Heart left ventricle (tissue), 16 donors: ENCODE results near the gene EIPR1. TPM values are rescaled to one million over a fixed set of nuclear protein-coding genes. Genes with fewer than 3 reads are reported as not detected.

Experiments used
- ATAC-seq, 4 donors: fragments of 200-7000 bp; cut with Tn5 transposase; one replicate each; pipeline ENCODE4 v1.9.1; 2020 to 2022; ENCODE audit warnings: moderate library complexity in 4 of 4, mild to moderate bottlenecking in 3 of 4, moderate number of reproducible peaks in 1 of 4
- DNase-seq, 5 donors: peaks; one replicate each; pipeline ENCODE4 v3.0.0-alpha.2; 2020
- H3K27ac ChIP-seq, 12 donors: fragments of 200-600 bp; sonication (generic) in 4 of 12; one replicate each; pipeline versions ENCODE4 v1.5.0 to v1.8.0; 2016 to 2022; ENCODE audit warnings: mild to moderate bottlenecking in 2 of 12
- H3K27me3 ChIP-seq, 9 donors: fragments of 200-600 bp; sonication (generic) in 2 of 9; one replicate each; pipeline versions ENCODE4 v1.5.1 to v1.8.0; 2016 to 2022; ENCODE audit warnings: mild to moderate bottlenecking in 3 of 9
- H3K36me3 ChIP-seq, 9 donors: fragments of 200-600 bp; sonication (generic) in 2 of 9; one replicate each; pipeline versions ENCODE4 v1.5.0 to v1.8.0; 2018 to 2022; ENCODE audit warnings: mild to moderate bottlenecking in 2 of 9
- H3K4me1 ChIP-seq, 12 donors: fragments of 200-600 bp; sonication (generic) in 4 of 12; one replicate each; pipeline versions ENCODE4 v1.5.0 to v1.8.0; 2016 to 2022; ENCODE audit warnings: mild to moderate bottlenecking in 3 of 12
- H3K4me3 ChIP-seq, 12 donors: fragments of 200-600 bp; sonication (generic) in 4 of 12; one replicate each; pipeline versions ENCODE4 v1.5.0 to v1.8.0; 2017 to 2022; ENCODE audit warnings: mild to moderate bottlenecking in 9 of 12, moderate library complexity in 4 of 12
- H3K9me3 ChIP-seq, 12 donors: fragments of 200-600 bp; sonication (generic) in 4 of 12; one replicate each; pipeline versions ENCODE4 v1.5.0 to v1.8.0; 2016 to 2022; ENCODE audit warnings: mild to moderate bottlenecking in 1 of 12
- POLR2A ChIP-seq, 2 donors: fragments of 450-650 bp; IDR thresholded peaks; one replicate each; pipeline ENCODE4 v1.6.1; 2017; ENCODE audit warnings: antibody characterized with exemption in 2 of 2, mild to moderate bottlenecking in 2 of 2, moderate library complexity in 2 of 2
- WGBS, 4 donors: extraction: QIAGEN DNeasy Blood & Tissue Kit in 2 of 4; methylation state at CpG; one replicate each; pipeline versions ENCODE4 v1.1.5 to v1.1.7; 2013 to 2018; 5-methylcytosine and 5-hydroxymethylcytosine counted together
- intact Hi-C, 10 donors: fragments of 100-400 bp; cut with DNase I; formaldehyde crosslinking; loops; one replicate each; pipeline versions ENCODE4 v1.11.1 to v1.14.2; 2022
- polyA plus RNA-seq, 2 donors: library from polyadenylated mRNA; stranded (reverse); fragments of 200-250 nt; gene quantifications; one replicate each; pipeline ENCODE4 v1.2.3, GENCODE V29; 2013
- total RNA-seq, 9 donors: library from RNA; depleted of rRNA in 2 of 9; stranded (reverse); fragments of >200 nt in 2 of 9; fragmentation: NEBNext Ultra II Directional in 3 of 9; extraction: Animal tissue kit (Norgen Biotek cat#: 25700) in 3 of 9; gene quantifications; one replicate each; pipeline versions ENCODE4 v1.1.0 to v1.2.4, GENCODE V29; 2016 to 2023
- TF ChIP-seq, protein P1 (sequence below), 12 donors: fragments of 200-600 bp; sonication (generic) in 4 of 12; IDR thresholded peaks; one replicate each; pipeline versions ENCODE4 v1.5.0 to v1.8.0; 2018 to 2022; ENCODE audit warnings: antibody characterized with exemption in 12 of 12, mild to moderate bottlenecking in 5 of 12
- donor health status: ischemic (EF 13 %, LVEDD 7.1; RV severe dilation, severe dysfunction).
- donor health status: healthy with polysubstance abuse.
- donor health status: DM: no; HTN: yes; CAD: no.
- donor health status: DM: no; HTN: no; CAD: no.
- donor health status: ischemic (EF 25% LVEDD 6.9; RV normal size, moderate dysfunction).
- donor health status: ischemic (EF 25% LVEDD 5.7; RV mildly dilated, moderate dysfunction).
- donor health status: healthy.
- donor health status: DM: yes; HTN: yes; CAD: no.
- donor health status: ischemic (EF 35%, LVEDD 5.7; RV mildly dilated, moderate dysfunction).
- donor health status: nonischemic (EF 11% LVEDD 7.7; RV severe dilation, severe dysfunction).
- donor health status: DM: yes; HTN: yes; CAD: no.
- donor health status: PGD.
- donor health status: ischemic (EF 29% LVEDD 5.4; RV normal size, mild dysfunction).
- donor health status: nonischemic (EF 23%, LVEDD 6.1; RV moderate dilation, normal function).

EIPR1 gene
- total and polyA plus RNA-seq, 11 donors: 7.9 to 26.1 (median 13.3) TPM

DNA sequence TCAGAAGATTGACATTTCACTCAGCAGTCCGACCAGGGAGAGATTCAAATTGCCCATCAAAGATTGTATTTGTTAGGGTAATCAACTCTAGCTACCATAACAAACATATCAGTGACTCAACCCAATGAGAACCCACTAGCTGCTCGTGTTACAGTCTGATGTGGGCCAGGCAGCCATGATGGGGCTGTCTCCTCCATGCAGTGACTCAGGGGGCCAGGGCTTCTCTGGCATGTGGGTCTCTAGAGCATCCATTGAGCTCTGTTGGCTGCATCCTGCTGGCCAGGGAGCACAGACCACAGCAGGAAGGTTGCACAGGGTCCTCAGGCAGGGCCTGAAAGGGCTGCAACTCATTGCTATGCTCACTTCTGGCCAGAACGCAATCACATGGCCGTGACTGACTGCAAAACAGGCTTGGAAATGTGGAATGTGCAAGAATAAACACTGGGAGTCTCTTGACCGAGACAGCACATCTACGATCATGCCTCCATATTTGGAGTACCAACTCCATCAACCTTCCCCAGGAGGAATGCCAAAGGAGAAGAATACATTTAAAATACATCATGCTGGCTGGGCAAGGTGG is 216.8 kb downstream of the EIPR1 start:
- intact Hi-C loops: no loop called here
- 94 to 99% (median 96%) methylated on average over 6 of the region's 6 CpGs for WGBS, 4 donors
- Histone ChIP-seq H3K27ac (no peak overlapping the region), H3K9me3 (peaks cover 0 to 34% (median 11%) of the 10 kb centered on the region in 12 donors), H3K27me3 (no peaks in the 10 kb centered on the region), H3K4me3 (no peak overlapping the region), H3K36me3 (no peaks in the 10 kb centered on the region), H3K4me1 (no peaks in the 10 kb centered on the region)
- no peak for ATAC-seq
- no peak for TF ChIP-seq POLR2A (IDR thresholded peaks at IDR 0.05)
- TF ChIP-seq, protein P1, sequence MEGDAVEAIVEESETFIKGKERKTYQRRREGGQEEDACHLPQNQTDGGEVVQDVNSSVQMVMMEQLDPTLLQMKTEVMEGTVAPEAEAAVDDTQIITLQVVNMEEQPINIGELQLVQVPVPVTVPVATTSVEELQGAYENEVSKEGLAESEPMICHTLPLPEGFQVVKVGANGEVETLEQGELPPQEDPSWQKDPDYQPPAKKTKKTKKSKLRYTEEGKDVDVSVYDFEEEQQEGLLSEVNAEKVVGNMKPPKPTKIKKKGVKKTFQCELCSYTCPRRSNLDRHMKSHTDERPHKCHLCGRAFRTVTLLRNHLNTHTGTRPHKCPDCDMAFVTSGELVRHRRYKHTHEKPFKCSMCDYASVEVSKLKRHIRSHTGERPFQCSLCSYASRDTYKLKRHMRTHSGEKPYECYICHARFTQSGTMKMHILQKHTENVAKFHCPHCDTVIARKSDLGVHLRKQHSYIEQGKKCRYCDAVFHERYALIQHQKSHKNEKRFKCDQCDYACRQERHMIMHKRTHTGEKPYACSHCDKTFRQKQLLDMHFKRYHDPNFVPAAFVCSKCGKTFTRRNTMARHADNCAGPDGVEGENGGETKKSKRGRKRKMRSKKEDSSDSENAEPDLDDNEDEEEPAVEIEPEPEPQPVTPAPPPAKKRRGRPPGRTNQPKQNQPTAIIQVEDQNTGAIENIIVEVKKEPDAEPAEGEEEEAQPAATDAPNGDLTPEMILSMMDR (IDR thresholded peaks at IDR 0.05): no peak
- no peak for DNase-seq

GRCh38 chr2:3159782-3160545 is 217.7 kb downstream of the EIPR1 start:
- Histone ChIP-seq H3K9me3 (peaks cover 0 to 30% (median 10%) of the 10 kb centered on the region in 12 donors), H3K27me3 (no peaks in the 10 kb centered on the region), H3K27ac (no peak overlapping the region), H3K36me3 (no peaks in the 10 kb centered on the region), H3K4me1 (no peaks in the 10 kb centered on the region), H3K4me3 (no peak overlapping the region)
- DNase-seq: no peak
- TF ChIP-seq POLR2A (IDR thresholded peaks at IDR 0.05): no peak
- TF ChIP-seq, protein P1 (IDR thresholded peaks at IDR 0.05): no peak
- intact Hi-C loops: no loop called here
- no peak for ATAC-seq
- 79 to 85% (median 81%) methylated on average over 21 to 23 of the region's 23 CpGs for WGBS, 4 donors

DNA sequence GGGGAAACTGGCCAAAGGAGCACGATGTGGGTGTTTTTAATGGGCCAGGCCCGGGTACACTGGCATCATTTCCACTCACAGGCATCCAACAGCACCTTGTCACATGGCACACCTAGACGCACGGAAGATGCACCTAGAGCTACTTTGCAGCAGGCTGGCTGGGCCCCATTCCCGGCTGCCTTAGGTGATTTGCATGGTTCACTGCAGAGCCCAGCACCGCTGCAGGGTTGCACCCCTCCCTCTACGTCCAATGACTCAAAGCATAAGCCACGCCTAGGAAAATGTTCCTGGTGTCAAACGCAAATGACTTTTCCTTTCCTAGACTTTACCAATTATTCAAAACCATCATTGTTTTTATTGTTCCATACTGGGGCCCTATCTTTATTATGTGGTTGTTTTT is 222.9 kb downstream of the EIPR1 start:
- intact Hi-C loops: no loop called here
- H3K9me3 ChIP-seq: peaks cover 0 to 2% (median 0%) of the 10 kb centered on the region in 12 donors
- H3K27ac ChIP-seq: no peak overlapping the region
- ATAC-seq: no peak
- H3K27me3 ChIP-seq: no peaks in the 10 kb centered on the region
- TF ChIP-seq, protein P1 (IDR thresholded peaks at IDR 0.05): no peak
- TF ChIP-seq POLR2A (IDR thresholded peaks at IDR 0.05): no peak
- H3K4me3 ChIP-seq: no peak overlapping the region
- no peaks in the 10 kb centered on the region for H3K4me1 ChIP-seq
- WGBS, 4 donors: 87 to 91% (median 88%) methylated on average over 8 to 9 of the region's 9 CpGs
- no peaks in the 10 kb centered on the region for H3K36me3 ChIP-seq
- DNase-seq: no peak

DNA sequence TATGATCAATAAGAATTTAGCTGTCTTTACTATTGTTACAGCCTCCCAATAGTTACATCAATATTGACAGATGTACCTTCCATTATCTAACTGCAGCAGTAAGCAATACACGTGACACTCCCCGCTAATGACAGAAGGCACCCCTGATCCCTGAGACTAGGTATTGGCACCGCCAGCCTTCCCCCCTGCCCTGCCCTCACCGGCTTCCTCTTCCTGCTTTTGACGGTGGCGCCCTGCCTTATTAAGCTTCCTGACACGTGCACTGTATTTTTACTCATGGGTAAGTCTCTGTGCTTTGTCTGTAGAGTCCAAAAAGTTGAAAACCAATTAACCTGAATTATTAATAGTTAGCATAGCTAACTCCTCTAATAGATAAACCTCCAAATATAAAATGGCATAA is 223.5 kb downstream of the EIPR1 start:
- no peak for DNase-seq
- H3K4me1 ChIP-seq: no peaks in the 10 kb centered on the region
- no peaks in the 10 kb centered on the region for H3K36me3 ChIP-seq
- TF ChIP-seq POLR2A (IDR thresholded peaks at IDR 0.05): no peak
- TF ChIP-seq, protein P1 (IDR thresholded peaks at IDR 0.05): no peak
- no peaks in the 10 kb centered on the region for H3K27me3 ChIP-seq
- no peak overlapping the region for H3K4me3 ChIP-seq
- no peak overlapping the region for H3K27ac ChIP-seq
- no peak for ATAC-seq
- intact Hi-C loops: no loop called here
- H3K9me3 ChIP-seq: peaks cover 0 to 2% (median 0%) of the 10 kb centered on the region in 12 donors
- 65 to 73% (median 69%) methylated on average over 7 of the region's 7 CpGs for WGBS, 4 donors
